ENCODE measurements around the gene C16orf96.

The C16orf96 gene

GRCh38 chr16:4525634-4526277, 30.4 kb upstream of the C16orf96 start:
- no peak for DNase-seq

GRCh38 chr16:4529085-4530060, 26.8 kb upstream of the C16orf96 start:
- peak in 1 of 2 experiments; percentile 13 for DNase-seq

- DNase-seq: no peak
Measured at GRCh38 chr16:4531811-4532210, 24.3 kb upstream of the C16orf96 start.

GRCh38 chr16:4532238-4532637, 23.9 kb upstream of the C16orf96 start:
- no peak for DNase-seq

GRCh38 chr16:4533490-4533889, 22.6 kb upstream of the C16orf96 start:
- DNase-seq: no peak

- no peak for DNase-seq
Measured at GRCh38 chr16:4534151-4534790, 21.9 kb upstream of the C16orf96 start.

GRCh38 chr16:4535627-4536108, 20.5 kb upstream of the C16orf96 start:
- no peak for DNase-seq

- DNase-seq: no peak
Measured at GRCh38 chr16:4536391-4537106, 19.6 kb upstream of the C16orf96 start.

GRCh38 chr16:4537376-4538343, 18.5 kb upstream of the C16orf96 start:
- no peak for DNase-seq

- peak; percentile 78 to 84 for DNase-seq
Measured at GRCh38 chr16:4538350-4539235, 17.5 kb upstream of the C16orf96 start, which contains the start of gene CDIP1. Gene CDIP1 (minus strand): TSS chr16:4538773. CDS start chr16:4514130, 24,643 bp downstream.

- no peak for DNase-seq
Measured at GRCh38 chr16:4539716-4540284, 16.3 kb upstream of the C16orf96 start.

GRCh38 chr16:4544473-4544872, 11.7 kb upstream of the C16orf96 start:
- no peak for DNase-seq

GRCh38 chr16:4548124-4548523, 8.0 kb upstream of the C16orf96 start:
- no peak for DNase-seq

- no peak for DNase-seq
Measured at GRCh38 chr16:4550591-4550990, 5.5 kb upstream of the C16orf96 start.

GRCh38 chr16:4552541-4552940, 3.6 kb upstream of the C16orf96 start:
- no peak for DNase-seq

- DNase-seq: no peak
Measured at GRCh38 chr16:4556580-4556979, 440 bp downstream of the C16orf96 start.

GRCh38 chr16:4557973-4558372, 1.8 kb downstream of the C16orf96 start:
- DNase-seq: no peak

GRCh38 chr16:4561596-4561995, 5.5 kb downstream of the C16orf96 start:
- no peak for DNase-seq

GRCh38 chr16:4564661-4565267, 8.6 kb downstream of the C16orf96 start:
- no peak for DNase-seq
